ENCODE results near the gene EIF1AX. TPM values are rescaled to one million over a fixed set of nuclear protein-coding genes. Genes with fewer than 3 reads are reported as not detected.
"Not testable (repeated sequence)": the region's sequence is repeated elsewhere in the genome, so short reads cannot be mapped to it uniquely, and the experiment has no call there.

Gene EIF1AX
- total RNA-seq, 1 donor from 2014 or later = 60.5 TPM

DNA sequence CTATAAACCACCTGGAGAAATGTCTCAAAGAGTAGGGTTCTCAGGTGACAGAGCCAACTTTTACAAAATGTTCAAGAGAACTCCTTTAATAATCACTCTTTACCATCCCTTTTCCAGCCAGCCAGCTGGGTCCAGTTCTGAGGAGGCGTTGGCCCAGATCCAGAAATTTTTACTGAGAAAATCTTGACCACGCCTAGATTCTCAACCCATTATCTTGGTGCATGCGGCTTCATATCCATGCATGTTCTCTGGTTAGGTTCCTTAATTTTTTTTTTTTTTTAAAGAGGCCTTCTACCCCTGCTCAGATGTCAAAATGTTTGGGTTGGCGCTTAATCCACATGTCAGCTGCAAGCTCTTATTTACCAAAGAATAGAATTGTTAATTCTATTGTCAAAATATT, 13.0 kb downstream of the EIF1AX start:
- no peaks in the 10 kb centered on the region for H3K9me3 Mint-ChIP-seq (ENCODE audit: low read depth)
- H3K4me1 Mint-ChIP-seq (ENCODE audit: low read depth) = peaks cover 14% of the 10 kb centered on the region
- peak overlapping the region; percentile 36 for H3K27ac Mint-ChIP-seq (ENCODE audit: unreplicated experiment)
- DNase-seq (ENCODE audit: low spot score) = no peak
- H3K27me3 Mint-ChIP-seq (ENCODE audit: low read depth) = no peaks in the 10 kb centered on the region
- peaks cover 4% of the 10 kb centered on the region for H3K36me3 Mint-ChIP-seq (ENCODE audit: low read depth)
- H3K4me3 Mint-ChIP-seq (ENCODE audit: unreplicated experiment) = no peak overlapping the region
- no peak for TF ChIP-seq CTCF (IDR thresholded peaks at IDR 0.05)

DNA sequence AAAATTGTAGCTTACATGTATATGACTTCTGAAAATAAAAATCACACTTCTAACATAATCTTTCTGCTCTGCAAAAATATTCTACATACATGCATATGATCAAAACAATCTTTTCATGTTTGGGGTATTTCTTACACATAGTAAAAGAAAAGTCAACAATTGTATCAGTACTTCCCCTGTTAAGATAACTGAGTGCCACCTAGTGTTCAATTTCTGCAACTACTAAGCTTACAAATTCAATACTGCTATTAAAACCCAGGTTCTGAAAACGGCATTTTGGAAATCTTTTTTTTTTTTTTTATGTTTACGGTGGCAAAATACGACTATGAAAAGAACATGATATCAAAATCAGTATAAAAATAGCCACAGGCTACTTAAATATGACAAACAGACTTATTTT, 14.2 kb downstream of the EIF1AX start:
- H3K4me1 Mint-ChIP-seq (ENCODE audit: low read depth) = peaks cover 14% of the 10 kb centered on the region
- peak; percentile 74 for TF ChIP-seq CTCF (IDR thresholded peaks at IDR 0.05)
- not testable (repeated sequence) for H3K27ac Mint-ChIP-seq (ENCODE audit: unreplicated experiment); DNase-seq (ENCODE audit: low spot score); H3K36me3 Mint-ChIP-seq (ENCODE audit: low read depth); H3K27me3 Mint-ChIP-seq (ENCODE audit: low read depth); H3K4me3 Mint-ChIP-seq (ENCODE audit: unreplicated experiment); H3K9me3 Mint-ChIP-seq (ENCODE audit: low read depth)

DNA sequence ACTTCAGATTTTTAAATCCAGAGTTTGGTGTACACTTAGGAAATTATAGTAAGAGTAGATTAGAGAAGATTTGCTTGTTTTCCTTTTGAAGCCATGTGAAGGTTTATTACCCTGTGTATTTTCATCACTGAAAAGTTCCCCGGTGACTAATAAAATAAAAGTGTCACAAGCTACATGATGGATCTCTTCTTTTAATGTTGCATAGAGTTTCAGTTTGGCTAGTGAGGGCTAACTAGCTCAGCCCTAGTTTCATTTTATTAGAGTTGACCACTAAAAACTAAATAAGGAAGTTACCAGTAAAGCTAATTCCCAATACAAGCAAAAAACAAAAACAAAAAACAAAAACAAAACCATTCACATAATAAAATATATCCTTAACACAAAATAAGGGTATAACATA, 14.8 kb downstream of the EIF1AX start:
- not testable (repeated sequence) for H3K27me3 Mint-ChIP-seq (ENCODE audit: low read depth); H3K4me3 Mint-ChIP-seq (ENCODE audit: unreplicated experiment); H3K4me1 Mint-ChIP-seq (ENCODE audit: low read depth); H3K36me3 Mint-ChIP-seq (ENCODE audit: low read depth); DNase-seq (ENCODE audit: low spot score); H3K9me3 Mint-ChIP-seq (ENCODE audit: low read depth); H3K27ac Mint-ChIP-seq (ENCODE audit: unreplicated experiment)

DNA sequence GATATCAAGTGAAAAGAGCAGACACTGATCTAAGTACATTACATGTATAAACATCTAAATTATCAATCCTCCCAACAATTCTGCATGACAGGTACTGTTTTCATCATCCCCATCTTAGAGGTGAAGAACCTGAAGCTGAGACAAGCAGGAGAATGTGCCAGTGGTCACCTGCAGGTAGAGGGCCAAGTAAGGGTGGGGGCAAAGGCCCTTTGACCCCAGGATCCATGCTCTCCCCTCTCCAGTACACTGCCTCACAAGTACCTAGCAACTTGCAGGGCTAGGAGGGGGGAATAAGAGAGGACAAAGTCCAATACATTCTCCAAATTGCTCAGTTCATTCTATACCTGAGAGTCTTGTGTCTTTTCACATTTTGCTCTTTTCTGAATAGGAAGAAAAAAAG, 16.7 kb downstream of the EIF1AX start:
- TF ChIP-seq CTCF (IDR thresholded peaks at IDR 0.05) = no peak
- Mint-ChIP-seq H3K27ac (ENCODE audit: unreplicated experiment) (no peak overlapping the region), H3K36me3 (ENCODE audit: low read depth) (peaks cover 2% of the 10 kb centered on the region), H3K27me3 (ENCODE audit: low read depth) (no peaks in the 10 kb centered on the region), H3K9me3 (ENCODE audit: low read depth) (no peaks in the 10 kb centered on the region), H3K4me1 (ENCODE audit: low read depth) (peaks cover 6% of the 10 kb centered on the region), H3K4me3 (ENCODE audit: unreplicated experiment) (no peak overlapping the region)
- DNase-seq (ENCODE audit: low spot score) = no peak

DNA sequence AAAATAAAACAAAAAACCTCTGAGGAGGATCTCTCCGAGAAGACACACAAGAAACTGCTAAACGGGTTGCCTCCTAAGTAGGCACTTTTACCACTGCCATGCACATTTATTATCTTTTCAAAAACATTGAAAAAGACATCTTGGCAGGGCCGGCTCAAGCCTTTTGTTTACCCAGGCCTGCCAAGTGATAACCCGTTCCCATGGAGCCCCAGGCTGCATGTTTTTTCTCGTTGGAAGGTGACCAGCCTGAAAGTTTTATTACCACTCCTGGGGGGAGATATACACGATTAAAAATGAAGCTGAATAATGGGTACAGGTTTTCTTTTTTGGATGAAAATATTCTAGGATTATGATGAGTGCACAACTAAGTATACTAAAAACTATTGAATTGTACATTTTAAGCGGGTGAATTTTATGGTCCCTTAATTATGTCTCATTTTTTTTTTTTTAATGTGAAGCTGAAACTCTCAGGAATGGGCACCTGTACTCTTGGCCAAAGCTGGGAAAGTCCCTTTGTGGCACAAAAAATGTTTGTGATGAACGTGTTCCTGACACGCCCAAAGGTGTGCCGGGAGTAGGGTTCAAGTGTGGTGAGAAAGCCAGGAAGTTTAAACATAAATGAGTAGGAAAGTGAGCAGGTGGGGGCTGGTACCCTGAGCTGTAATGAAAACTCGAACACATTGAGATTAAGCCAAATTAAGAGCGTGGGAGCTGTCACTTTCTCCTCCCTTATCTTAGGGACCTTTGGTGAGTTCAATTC, 23.4 kb downstream of the EIF1AX start:
- no peaks in the 10 kb centered on the region for H3K4me1 Mint-ChIP-seq (ENCODE audit: low read depth)
- H3K4me3 Mint-ChIP-seq (ENCODE audit: unreplicated experiment) = no peak overlapping the region
- H3K36me3 Mint-ChIP-seq (ENCODE audit: low read depth) = no peaks in the 10 kb centered on the region
- no peak for TF ChIP-seq CTCF (IDR thresholded peaks at IDR 0.05)
- H3K9me3 Mint-ChIP-seq (ENCODE audit: low read depth) = no peaks in the 10 kb centered on the region
- no peak overlapping the region for H3K27ac Mint-ChIP-seq (ENCODE audit: unreplicated experiment)
- DNase-seq (ENCODE audit: low spot score) = no peak
- no peaks in the 10 kb centered on the region for H3K27me3 Mint-ChIP-seq (ENCODE audit: low read depth)
